Progenitor cell of endocrine pancreas (in vitro differentiated cells): ENCODE measurements around the gene FKTN. TPM values are rescaled to one million over a fixed set of nuclear protein-coding genes. Genes with fewer than 3 reads are reported as not detected.

Source experiments
- DNase-seq: peaks from one replicate; pipeline ENCODE4 v3.0.0; 2021; ENCODE audit warnings: low spot score; ENCODE audit not compliant: unreplicated experiment
- H3K27ac Mint-ChIP-seq: 2 replicates; pipeline ENCODE4 v1.8.0; 2021; ENCODE audit warnings: mild to moderate bottlenecking, moderate library complexity, mixed read lengths
- H3K27me3 Mint-ChIP-seq: 2 replicates; pipeline ENCODE4 v1.8.0; 2021; ENCODE audit warnings: mixed read lengths
- H3K36me3 Mint-ChIP-seq: 2 replicates; pipeline ENCODE4 v1.8.0; 2022; ENCODE audit warnings: mixed read lengths; ENCODE audit not compliant: insufficient read depth
- H3K4me1 Mint-ChIP-seq: 2 replicates; pipeline ENCODE4 v1.8.0; 2021; ENCODE audit warnings: low read depth, mixed read lengths
- H3K4me3 Mint-ChIP-seq: 2 replicates; pipeline ENCODE4 v1.8.0; 2021; ENCODE audit warnings: low read depth, mild to moderate bottlenecking, moderate library complexity, mixed read lengths
- H3K9me3 Mint-ChIP-seq: 2 replicates; pipeline ENCODE4 v1.8.0; 2021; ENCODE audit warnings: low read depth, mixed read lengths
- CTCF ChIP-seq: fragments of 200-600 bp; sonication (generic); IDR thresholded peaks from one replicate; pipeline ENCODE4 v1.5.0; 2021; ENCODE audit warnings: antibody characterized with exemption, mild to moderate bottlenecking; ENCODE audit not compliant: unreplicated experiment
- total RNA-seq: library from RNA; stranded (reverse); gene quantifications from 2 replicates; pipeline ENCODE4 v1.2.1, GENCODE V29; 2021

Gene FKTN
- total RNA-seq, 1 donor from 2014 or later, result 19.0 TPM

DNA sequence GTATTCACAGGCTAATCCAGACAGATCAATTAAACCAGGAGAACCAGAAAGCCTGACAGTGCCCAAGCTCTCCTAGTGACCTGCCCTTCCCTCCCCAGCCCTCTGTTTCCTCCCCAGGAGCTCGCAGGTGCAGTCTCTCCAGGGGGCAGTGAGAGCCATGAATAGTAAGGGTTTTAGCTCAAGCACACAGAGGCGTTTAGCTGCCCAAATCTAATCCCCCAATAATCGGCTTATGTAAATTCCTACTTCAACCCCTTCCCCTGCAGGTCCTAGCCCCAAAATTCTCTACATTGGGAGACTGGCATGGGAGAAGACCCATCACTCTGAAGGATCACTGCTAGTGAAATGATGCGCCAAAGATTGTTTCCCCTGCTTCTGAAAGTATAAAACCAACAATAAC lies 93.9 kb downstream of the FKTN start:
- Mint-ChIP-seq H3K4me3 (no peak overlapping the region), H3K36me3 (no peaks in the 10 kb centered on the region), H3K9me3 (no peaks in the 10 kb centered on the region), H3K4me1 (peaks cover 14% of the 10 kb centered on the region), H3K27ac (no peak overlapping the region), H3K27me3 (peaks cover 34% of the 10 kb centered on the region)
- DNase-seq, result no peak
- no peak for TF ChIP-seq CTCF

GRCh38 chr9:105656131-105656921 lies 98.4 kb downstream of the FKTN start:
- Mint-ChIP-seq H3K27me3 (peaks cover 53% of the 10 kb centered on the region), H3K4me1 (peaks cover 13% of the 10 kb centered on the region), H3K4me3 (peak overlapping the region; percentile 82), H3K9me3 (no peaks in the 10 kb centered on the region), H3K36me3 (no peaks in the 10 kb centered on the region), H3K27ac (no peak overlapping the region)
- TF ChIP-seq CTCF, result peak; percentile 48
- peak; percentile 47 for DNase-seq

- Mint-ChIP-seq H3K27me3 (peaks cover 57% of the 10 kb centered on the region), H3K4me3 (no peak overlapping the region), H3K4me1 (peaks cover 13% of the 10 kb centered on the region)
These were observed 100.4 kb downstream of the FKTN start for GRCh38 chr9:105658351-105658750.

GRCh38 chr9:105661011-105661410 lies 103.1 kb downstream of the FKTN start:
- Mint-ChIP-seq H3K4me1 (peaks cover 13% of the 10 kb centered on the region), H3K4me3 (no peak overlapping the region), H3K36me3 (no peaks in the 10 kb centered on the region), H3K27me3 (peaks cover 57% of the 10 kb centered on the region), H3K27ac (no peak overlapping the region), H3K9me3 (no peaks in the 10 kb centered on the region)
- no peak for DNase-seq
- no peak for TF ChIP-seq CTCF

More at GRCh38 chr9:105658351-105658750, 100.4 kb downstream of the FKTN start:
- no peak for TF ChIP-seq CTCF
- Mint-ChIP-seq H3K9me3 (no peaks in the 10 kb centered on the region), H3K27ac (no peak overlapping the region), H3K36me3 (no peaks in the 10 kb centered on the region)
- no peak for DNase-seq

DNA sequence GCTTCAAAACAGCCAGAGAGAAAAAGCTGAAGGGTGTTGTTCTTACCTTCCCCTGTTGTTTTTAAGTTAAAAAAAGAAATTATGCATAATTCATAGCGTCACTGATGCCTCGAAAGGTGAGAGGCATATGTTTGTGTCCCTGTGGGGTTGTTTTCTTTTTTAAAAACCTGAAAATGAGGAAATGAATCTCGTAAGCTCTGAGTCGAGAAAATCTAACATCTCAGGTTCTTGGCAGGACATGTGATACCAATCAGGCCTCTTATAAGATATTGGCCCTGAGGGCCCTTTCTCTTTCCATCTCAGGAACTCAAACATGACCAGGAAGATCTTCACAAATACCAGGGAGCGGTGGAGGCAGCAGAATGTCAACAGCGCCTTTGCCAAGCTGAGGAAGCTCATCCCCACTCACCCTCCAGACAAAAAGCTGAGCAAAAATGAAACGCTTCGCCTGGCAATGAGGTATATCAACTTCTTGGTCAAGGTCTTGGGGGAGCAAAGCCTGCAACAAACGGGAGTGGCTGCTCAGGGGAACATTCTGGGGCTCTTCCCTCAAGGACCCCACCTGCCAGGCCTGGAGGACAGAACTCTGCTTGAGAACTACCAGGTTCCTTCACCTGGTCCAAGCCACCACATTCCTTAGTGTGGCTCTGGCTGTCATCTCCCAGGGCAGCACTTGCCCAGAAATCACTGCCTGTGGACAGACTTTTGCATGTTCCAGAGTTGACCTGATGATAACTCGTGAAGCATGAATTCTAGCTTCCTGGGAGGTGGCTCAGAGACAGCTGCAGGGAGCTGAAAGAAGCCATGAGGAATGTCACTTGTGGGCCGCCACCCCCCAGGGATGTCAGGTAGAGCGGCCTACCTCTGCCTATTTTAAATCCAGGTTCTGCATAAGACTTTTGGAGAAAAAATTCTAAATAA lies 104.5 kb downstream of the FKTN start, which contains the start of gene TAL2:
Gene TAL2, plus strand, starts transcription at position 274 of the 921 bp plus-strand sequence. Its CDS starts 40 bp downstream, at position 314.
- no peak for DNase-seq
- Mint-ChIP-seq H3K4me3 (no peak within 1 kb of the TSS), H3K4me1 (peaks cover 7% of the 10 kb centered on the region), H3K27ac (no peak within 1 kb of the TSS), H3K27me3 (peaks cover 55% of the 10 kb centered on the region), H3K36me3 (no peaks in the 10 kb centered on the region), H3K9me3 (no peaks in the 10 kb centered on the region)
- TF ChIP-seq CTCF, result no peak
